PC-3 (cell line): Measurements from ENCODE around the gene TREM1. TPM values are rescaled to one million over a fixed set of nuclear protein-coding genes. Genes with fewer than 3 reads are reported as not detected.

Experiments used
- ATAC-seq: fragments of 200-7000 bp; cut with Tn5 transposase; 2 replicates; pipeline ENCODE4 v1.9.1; 2020; ENCODE audit warnings: mild to moderate bottlenecking, moderate library complexity
- BruUV-seq: library from RNA; stranded (reverse); fragments of 400-500 nt; replicated peaks from 2 replicates; lab custom pipeline; 2021; lab: Mats Ljungman, UMichigan
- CTCF ChIA-PET: fragments of 300-600 bp; sonication (Branson Sonifier 250); formaldehyde crosslinking; loops from one replicate; lab custom pipeline; 2022; ENCODE audit warnings: antibody characterized with exemption; lab: Charles Lee
- POLR2A ChIA-PET: fragments of 300-600 bp; sonication (Branson Sonifier 250); formaldehyde crosslinking; loops from one replicate; lab custom pipeline; 2022; ENCODE audit warnings: antibody characterized with exemption; ENCODE audit not compliant: unreplicated experiment; lab: Charles Lee
- DNase-seq: peaks from one replicate; pipeline ENCODE4 v3.0.0-alpha.2; 2015
- H2AFZ ChIP-seq: fragments of 300-600 bp; sonication (generic); 2 replicates; pipeline ENCODE4 v1.6.0; 2016; ENCODE audit warnings: antibody characterized with exemption, low read length
- H3F3A ChIP-seq: fragments of 300-600 bp; sonication (generic); one replicate; pipeline ENCODE4 v1.6.0; 2017; ENCODE audit warnings: antibody characterized with exemption, low read length, control low read depth, mild to moderate bottlenecking; ENCODE audit not compliant: unreplicated experiment
- H3K27ac ChIP-seq: fragments of 300-600 bp; sonication (generic); 2 replicates; pipeline ENCODE4 v1.5.1; 2016; ENCODE audit warnings: mild to moderate bottlenecking, low read length
- H3K27me3 ChIP-seq: fragments of 300-600 bp; sonication (generic); 2 replicates; pipeline ENCODE4 v1.6.1; 2016; ENCODE audit warnings: low read length, mixed read lengths
- H3K36me3 ChIP-seq: fragments of 300-600 bp; sonication (generic); 2 replicates; pipeline ENCODE4 v1.6.1; 2016; ENCODE audit warnings: low read depth, mixed run types, low read length, mixed read lengths
- H3K4me1 ChIP-seq: fragments of 300-600 bp; sonication (generic); 2 replicates; pipeline ENCODE4 v1.5.1; 2016; ENCODE audit warnings: low read length; ENCODE audit not compliant: insufficient read depth
- H3K4me2 ChIP-seq: fragments of 300-600 bp; sonication (generic); 2 replicates; pipeline ENCODE4 v1.6.0; 2016; ENCODE audit warnings: low read length
- H3K4me3 ChIP-seq: fragments of 300-600 bp; sonication (generic); 2 replicates; pipeline ENCODE4 v1.5.1; 2016; ENCODE audit warnings: mild to moderate bottlenecking, low read length, mixed read lengths
- H3K79me2 ChIP-seq: fragments of 300-600 bp; sonication (generic); 2 replicates; pipeline ENCODE4 v1.6.1; 2017; ENCODE audit warnings: low read length, mixed read lengths
- H3K9ac ChIP-seq: fragments of 300-600 bp; sonication (generic); 2 replicates; pipeline ENCODE4 v1.6.0; 2016; ENCODE audit warnings: mild to moderate bottlenecking, low read length
- H3K9me2 ChIP-seq: fragments of 300-600 bp; sonication (generic); replicated peaks from 2 replicates; pipeline ENCODE4 v1.6.1; 2016; ENCODE audit warnings: mixed run types, low read length, mixed read lengths
- H3K9me3 ChIP-seq: fragments of 300-600 bp; sonication (generic); 2 replicates; pipeline ENCODE4 v1.6.1; 2016; ENCODE audit warnings: low read length, mixed read lengths
- H4K20me1 ChIP-seq: fragments of 300-600 bp; sonication (generic); 2 replicates; pipeline ENCODE4 v1.6.1; 2016; ENCODE audit warnings: low read length, mixed read lengths
- EZH2 ChIP-seq: fragments of 300-600 bp; sonication (generic); IDR thresholded peaks from one replicate; pipeline ENCODE4 v1.6.1; 2017; ENCODE audit warnings: antibody characterized with exemption, mild to moderate bottlenecking, low read length; ENCODE audit not compliant: unreplicated experiment
- EZH2phosphoT487 ChIP-seq: fragments of 300-600 bp; sonication (generic); IDR thresholded peaks from 2 replicates; pipeline ENCODE4 v1.6.1; 2018; ENCODE audit warnings: mild to moderate bottlenecking, antibody characterized with exemption, low read length, borderline replicate concordance
- intact Hi-C: fragments of 100-400 bp; cut with micrococcal nuclease; formaldehyde crosslinking; loops from 2 replicates; pipeline ENCODE4 v1.9.0; 2023
- total RNA-seq: library from RNA; depleted of rRNA; stranded (reverse); fragments of >200 nt; gene quantifications from 2 replicates; pipeline ENCODE4 v1.2.3, GENCODE V29; 2014
- TF ChIP-seq, protein P1 (sequence below): fragments of 300-600 bp; sonication (generic); conservative IDR thresholded peaks from 2 replicates; pipeline ENCODE4 v1.5.1; 2017; ENCODE audit warnings: antibody characterized with exemption, low read depth, mild to moderate bottlenecking, low read length

The TREM1 gene
- total RNA-seq, 1 experiment from 2014 or later, result 0.98 TPM

- Histone ChIP-seq H3K4me2 (no peak overlapping the region), H3K9ac (no peak overlapping the region), H3K4me1 (no peaks in the 10 kb centered on the region), H3K27me3 (peaks cover 91% of the 10 kb centered on the region), H3K79me2 (no peaks in the 10 kb centered on the region), H3K36me3 (no peaks in the 10 kb centered on the region), H4K20me1 (no peaks in the 10 kb centered on the region), H3K4me3 (no peak overlapping the region), H3K9me2 (no peaks in the 10 kb centered on the region), H3F3A (no peaks in the 10 kb centered on the region), H2AFZ (no peak overlapping the region), H3K27ac (no peak overlapping the region), H3K9me3 (no peaks in the 10 kb centered on the region)
- ChIA-PET CTCF (no interaction called here), POLR2A (no interaction called here)
- TF ChIP-seq EZH2 (no peak), EZH2phosphoT487 (no peak)
- TF ChIP-seq, protein P1, sequence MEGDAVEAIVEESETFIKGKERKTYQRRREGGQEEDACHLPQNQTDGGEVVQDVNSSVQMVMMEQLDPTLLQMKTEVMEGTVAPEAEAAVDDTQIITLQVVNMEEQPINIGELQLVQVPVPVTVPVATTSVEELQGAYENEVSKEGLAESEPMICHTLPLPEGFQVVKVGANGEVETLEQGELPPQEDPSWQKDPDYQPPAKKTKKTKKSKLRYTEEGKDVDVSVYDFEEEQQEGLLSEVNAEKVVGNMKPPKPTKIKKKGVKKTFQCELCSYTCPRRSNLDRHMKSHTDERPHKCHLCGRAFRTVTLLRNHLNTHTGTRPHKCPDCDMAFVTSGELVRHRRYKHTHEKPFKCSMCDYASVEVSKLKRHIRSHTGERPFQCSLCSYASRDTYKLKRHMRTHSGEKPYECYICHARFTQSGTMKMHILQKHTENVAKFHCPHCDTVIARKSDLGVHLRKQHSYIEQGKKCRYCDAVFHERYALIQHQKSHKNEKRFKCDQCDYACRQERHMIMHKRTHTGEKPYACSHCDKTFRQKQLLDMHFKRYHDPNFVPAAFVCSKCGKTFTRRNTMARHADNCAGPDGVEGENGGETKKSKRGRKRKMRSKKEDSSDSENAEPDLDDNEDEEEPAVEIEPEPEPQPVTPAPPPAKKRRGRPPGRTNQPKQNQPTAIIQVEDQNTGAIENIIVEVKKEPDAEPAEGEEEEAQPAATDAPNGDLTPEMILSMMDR, result no peak
- no peak for ATAC-seq
- intact Hi-C loops, result no loop called here
- no peak for DNase-seq
- no TSS peak for BruUV-seq
These were observed 45.1 kb upstream of the TREM1 start for GRCh38 chr6:41331401-41332150.

GRCh38 chr6:41327177-41327576 is 40.7 kb upstream of the TREM1 start:
- TF ChIP-seq EZH2phosphoT487, result no peak
- TF ChIP-seq, protein P1, result no peak
- no peak for TF ChIP-seq EZH2
- ChIA-PET CTCF (no interaction called here), POLR2A (no interaction called here)
- Histone ChIP-seq H2AFZ (no peak overlapping the region), H4K20me1 (no peaks in the 10 kb centered on the region), H3K36me3 (no peaks in the 10 kb centered on the region), H3K4me1 (no peaks in the 10 kb centered on the region), H3K4me2 (no peak overlapping the region), H3F3A (no peaks in the 10 kb centered on the region), H3K9me3 (no peaks in the 10 kb centered on the region), H3K9ac (no peak overlapping the region), H3K4me3 (no peak overlapping the region), H3K27ac (no peak overlapping the region), H3K27me3 (peaks cover 74% of the 10 kb centered on the region), H3K79me2 (no peaks in the 10 kb centered on the region), H3K9me2 (no peaks in the 10 kb centered on the region)
- ATAC-seq (no peak), DNase-seq (no peak)
- no TSS peak for BruUV-seq
- intact Hi-C loops, result no loop called here

DNA sequence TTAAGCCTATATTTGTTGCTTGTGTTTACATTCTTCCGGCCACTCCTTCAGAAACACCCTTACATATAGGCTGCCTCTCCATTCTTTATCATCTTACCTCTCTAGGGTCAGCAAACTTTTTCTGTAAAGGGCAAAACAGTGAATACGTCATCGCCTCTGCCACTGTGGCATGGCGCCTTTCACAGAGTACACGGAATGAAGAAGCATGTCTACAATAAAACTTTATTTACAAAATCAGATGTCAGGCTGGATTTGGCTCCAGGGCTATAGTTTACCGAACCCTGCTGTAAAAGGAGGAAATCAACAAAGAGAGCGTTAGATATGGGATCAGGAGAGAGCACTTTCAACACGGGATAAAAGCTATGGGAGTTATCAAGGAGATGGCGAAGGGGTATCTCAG is 39.6 kb upstream of the TREM1 start:
- peaks cover 64% of the 10 kb centered on the region for H3K27me3 ChIP-seq
- no peaks in the 10 kb centered on the region for H3K9me3 ChIP-seq
- H3K9ac ChIP-seq, result no peak overlapping the region
- H3K79me2 ChIP-seq, result no peaks in the 10 kb centered on the region
- no peaks in the 10 kb centered on the region for H3F3A ChIP-seq
- H3K4me2 ChIP-seq, result no peak overlapping the region
- no peak overlapping the region for H3K27ac ChIP-seq
- H3K4me3 ChIP-seq, result no peak overlapping the region
- no peaks in the 10 kb centered on the region for H3K4me1 ChIP-seq
- H3K36me3 ChIP-seq, result no peaks in the 10 kb centered on the region
- H2AFZ ChIP-seq, result no peak overlapping the region
- no peaks in the 10 kb centered on the region for H4K20me1 ChIP-seq
- intact Hi-C loops, result no loop called here
- BruUV-seq, result no TSS peak
- CTCF ChIA-PET, result no interaction called here
- H3K9me2 ChIP-seq, result no peaks in the 10 kb centered on the region
- DNase-seq (no peak), ATAC-seq (no peak)
- POLR2A ChIA-PET, result no interaction called here
- TF ChIP-seq EZH2phosphoT487, result no peak
